Loucy (cell line): Measurements from ENCODE around the gene PRRX2.

Experiments used
- H2AFZ ChIP-seq: fragments of 200-600 bp; sonication (generic); 2 replicates; pipeline ENCODE4 v1.6.0; 2016; ENCODE audit warnings: antibody characterized with exemption, mild to moderate bottlenecking, low read length, moderate library complexity
- H3F3A ChIP-seq: fragments of 200-600 bp; 2 replicates; pipeline ENCODE4 v1.6.0; 2016; ENCODE audit warnings: antibody characterized with exemption, low read depth, mild to moderate bottlenecking
- H3K27me3 ChIP-seq: fragments of 200-600 bp; sonication (generic); 2 replicates; pipeline ENCODE4 v1.6.1; 2014; ENCODE audit warnings: low read length, mild to moderate bottlenecking; ENCODE audit not compliant: insufficient read depth, poor library complexity, severe bottlenecking
- H3K36me3 ChIP-seq: fragments of 200-600 bp; sonication (generic); 2 replicates; pipeline ENCODE4 v1.6.1; 2016; ENCODE audit warnings: low read length; ENCODE audit not compliant: insufficient read depth
- H3K4me1 ChIP-seq: fragments of 200-600 bp; sonication (generic); 2 replicates; pipeline ENCODE4 v1.5.1; 2014; ENCODE audit warnings: low read length, mild to moderate bottlenecking; ENCODE audit not compliant: insufficient read depth, poor library complexity, severe bottlenecking
- H3K4me2 ChIP-seq: fragments of 200-600 bp; sonication (generic); 2 replicates; pipeline ENCODE4 v1.6.0; 2014; ENCODE audit warnings: antibody characterized with exemption, low read length, low read depth, mild to moderate bottlenecking; ENCODE audit not compliant: poor library complexity, severe bottlenecking
- H3K4me3 ChIP-seq: fragments of 200-600 bp; sonication (generic); 2 replicates; pipeline ENCODE4 v1.5.1; 2014; ENCODE audit warnings: low read length, mild to moderate bottlenecking, mixed read lengths; ENCODE audit not compliant: poor library complexity, severe bottlenecking
- H3K79me2 ChIP-seq: fragments of 200-600 bp; sonication (generic); 2 replicates; pipeline ENCODE4 v1.6.1; 2014; ENCODE audit warnings: low read length; ENCODE audit not compliant: insufficient read depth
- H3K9ac ChIP-seq: fragments of 200-600 bp; sonication (generic); 2 replicates; pipeline ENCODE4 v1.6.0; 2014; ENCODE audit warnings: mild to moderate bottlenecking, low read depth, low read length, moderate library complexity; ENCODE audit not compliant: poor library complexity, severe bottlenecking
- H3K9me2 ChIP-seq: fragments of 200-600 bp; sonication (generic); replicated peaks from 2 replicates; pipeline ENCODE4 v1.6.1; 2016; ENCODE audit warnings: low read depth, low read length, mixed read lengths
- H3K9me3 ChIP-seq: fragments of 200-600 bp; sonication (generic); 2 replicates; pipeline ENCODE4 v1.6.1; 2014; ENCODE audit warnings: mild to moderate bottlenecking, antibody characterized with exemption, low read length, low read depth; ENCODE audit not compliant: insufficient read depth
- H4K20me1 ChIP-seq: fragments of 200-600 bp; sonication (generic); 2 replicates; pipeline ENCODE4 v1.6.0; 2014; ENCODE audit warnings: antibody characterized with exemption, low read length, mild to moderate bottlenecking; ENCODE audit not compliant: insufficient read depth, poor library complexity, severe bottlenecking
- CTCF ChIP-seq: fragments of 200-600 bp; sonication (generic); conservative IDR thresholded peaks from 2 replicates; pipeline ENCODE4 v1.5.1; 2014; ENCODE audit warnings: mild to moderate bottlenecking, antibody characterized with exemption, low read length
- EZH2phosphoT487 ChIP-seq: fragments of 200-600 bp; IDR thresholded peaks from 2 replicates; pipeline ENCODE4 v1.6.1; 2018; ENCODE audit warnings: antibody characterized with exemption, mild to moderate bottlenecking, moderate library complexity, borderline replicate concordance

PRRX2 gene

GRCh38 chr9:129722913-129723312 is 57.5 kb downstream of the PRRX2 start:
- Histone ChIP-seq H2AFZ (no peak overlapping the region), H4K20me1 (no peaks in the 10 kb centered on the region), H3K9ac (no peak overlapping the region), H3K9me3 (no peaks in the 10 kb centered on the region), H3K27me3 (no peaks in the 10 kb centered on the region), H3K4me1 (no peaks in the 10 kb centered on the region), H3K9me2 (no peaks in the 10 kb centered on the region), H3K79me2 (no peaks in the 10 kb centered on the region), H3K4me3 (no peak overlapping the region), H3K4me2 (no peak overlapping the region), H3K36me3 (no peaks in the 10 kb centered on the region), H3F3A (no peaks in the 10 kb centered on the region)
- TF ChIP-seq EZH2phosphoT487 (no peak), CTCF (no peak)

- H3F3A ChIP-seq = no peaks in the 10 kb centered on the region
- H3K36me3 ChIP-seq = no peaks in the 10 kb centered on the region
- H3K4me2 ChIP-seq = no peak overlapping the region
- H3K9ac ChIP-seq = no peak overlapping the region
- H3K9me2 ChIP-seq = no peaks in the 10 kb centered on the region
- H3K27me3 ChIP-seq = no peaks in the 10 kb centered on the region
- H3K4me3 ChIP-seq = no peak overlapping the region
- no peak overlapping the region for H2AFZ ChIP-seq
- no peaks in the 10 kb centered on the region for H3K9me3 ChIP-seq
- H3K79me2 ChIP-seq = no peaks in the 10 kb centered on the region
- H3K4me1 ChIP-seq = no peaks in the 10 kb centered on the region
- TF ChIP-seq CTCF (no peak), EZH2phosphoT487 (no peak)
- no peaks in the 10 kb centered on the region for H4K20me1 ChIP-seq
These were observed 59.2 kb downstream of the PRRX2 start for GRCh38 chr9:129724456-129725190.

GRCh38 chr9:129725795-129726251 is 60.4 kb downstream of the PRRX2 start:
- Histone ChIP-seq H2AFZ (no peak overlapping the region), H3K9me3 (no peaks in the 10 kb centered on the region), H3K9ac (no peak overlapping the region), H3K4me2 (no peak overlapping the region), H3F3A (no peaks in the 10 kb centered on the region), H3K79me2 (no peaks in the 10 kb centered on the region), H3K36me3 (no peaks in the 10 kb centered on the region), H4K20me1 (no peaks in the 10 kb centered on the region), H3K9me2 (no peaks in the 10 kb centered on the region), H3K4me1 (no peaks in the 10 kb centered on the region), H3K27me3 (no peaks in the 10 kb centered on the region), H3K4me3 (no peak overlapping the region)
- TF ChIP-seq CTCF = no peak
- TF ChIP-seq EZH2phosphoT487 = no peak
